Trophoblast cell (in vitro differentiated cells and primary cell): Measurements from ENCODE around the gene DGKD.
A peak's percentile ranks its signal among the peaks of the same experiment; 100 is the strongest.

Source experiments
- DNase-seq, 2 donors: peaks; one replicate each; pipeline ENCODE4 v3.0.0-alpha.2; 2016
- H2AFZ ChIP-seq: 2 replicates; pipeline ENCODE4 v1.6.1; 2013; ENCODE audit warnings: low read length, moderate library complexity, mild to moderate bottlenecking; ENCODE audit not compliant: insufficient read depth, poor library complexity
- H2AK5ac ChIP-seq: 2 replicates; pipeline ENCODE4 v1.6.1; 2013; ENCODE audit warnings: mild to moderate bottlenecking, low read length
- H2BK120ac ChIP-seq: 2 replicates; pipeline ENCODE4 v1.6.1; 2013; ENCODE audit warnings: low read length, mild to moderate bottlenecking, moderate library complexity; ENCODE audit not compliant: insufficient read depth, poor library complexity
- H2BK12ac ChIP-seq: 2 replicates; pipeline ENCODE4 v1.6.1; 2013; ENCODE audit warnings: mild to moderate bottlenecking, low read length, moderate library complexity
- H2BK5ac ChIP-seq: 2 replicates; pipeline ENCODE4 v1.6.1; 2013; ENCODE audit warnings: low read length, low read depth, moderate library complexity, mild to moderate bottlenecking; ENCODE audit not compliant: poor library complexity
- H3K14ac ChIP-seq: 2 replicates; pipeline ENCODE4 v1.6.1; 2013; ENCODE audit warnings: mild to moderate bottlenecking, low read length
- H3K18ac ChIP-seq: 2 replicates; pipeline ENCODE4 v1.6.1; 2013; ENCODE audit warnings: mild to moderate bottlenecking, low read length
- H3K23ac ChIP-seq: 2 replicates; pipeline ENCODE4 v1.6.1; 2013; ENCODE audit warnings: low read length
- H3K27ac ChIP-seq: 2 replicates; pipeline ENCODE4 v1.5.1; 2013; ENCODE audit warnings: low read depth, mild to moderate bottlenecking, inconsistent platforms, low read length, moderate library complexity
- H3K27me3 ChIP-seq: 2 replicates; pipeline ENCODE4 v1.6.1; 2013; ENCODE audit warnings: inconsistent platforms, mild to moderate bottlenecking, low read length, moderate library complexity; ENCODE audit not compliant: insufficient read depth
- H3K36me3 ChIP-seq, 2 experiments: 1 replicate in 1 of 2; 2 replicates in 1 of 2; pipeline ENCODE4 v1.6.1; 2013; ENCODE audit warnings: low read length in 2 of 2, mild to moderate bottlenecking in 2 of 2, moderate library complexity in 1 of 2; ENCODE audit not compliant: insufficient read depth in 2 of 2, control insufficient read depth in 1 of 2
- H3K4ac ChIP-seq: 2 replicates; pipeline ENCODE4 v1.6.1; 2013; ENCODE audit warnings: low read depth, mild to moderate bottlenecking, low read length, moderate library complexity
- H3K4me1 ChIP-seq, 2 experiments: 1 replicate in 1 of 2; 2 replicates in 1 of 2; pipeline ENCODE4 v1.6.1; 2013; ENCODE audit warnings: low read length in 2 of 2, mild to moderate bottlenecking in 2 of 2, moderate library complexity in 1 of 2; ENCODE audit not compliant: insufficient read depth in 2 of 2, control insufficient read depth in 1 of 2
- H3K4me2 ChIP-seq: 2 replicates; pipeline ENCODE4 v1.6.1; 2013; ENCODE audit warnings: inconsistent platforms, mild to moderate bottlenecking, low read length, moderate library complexity
- H3K4me3 ChIP-seq: 2 replicates; pipeline ENCODE4 v1.5.1; 2013; ENCODE audit warnings: mild to moderate bottlenecking, low read depth, low read length, inconsistent platforms
- H3K79me1 ChIP-seq: one replicate; pipeline ENCODE4 v1.6.1; 2013; ENCODE audit warnings: low read length
- H3K79me2 ChIP-seq: 2 replicates; pipeline ENCODE4 v1.6.1; 2013; ENCODE audit warnings: low read length, mild to moderate bottlenecking; ENCODE audit not compliant: control insufficient read depth, insufficient read depth, poor library complexity
- H3K9ac ChIP-seq: 2 replicates; pipeline ENCODE4 v1.6.1; 2013; ENCODE audit warnings: mild to moderate bottlenecking, low read length
- H3K9me3 ChIP-seq: 2 replicates; pipeline ENCODE4 v1.6.1; 2013; ENCODE audit warnings: low read depth, mild to moderate bottlenecking, control low read depth, inconsistent platforms, low read length; ENCODE audit not compliant: insufficient read depth
- H4K12ac ChIP-seq: 2 replicates; pipeline ENCODE4 v1.6.1; 2013; ENCODE audit warnings: low read depth, mild to moderate bottlenecking, low read length, moderate library complexity
- H4K8ac ChIP-seq: 2 replicates; pipeline ENCODE4 v1.6.1; 2013; ENCODE audit warnings: low read depth, mild to moderate bottlenecking, low read length, moderate library complexity
- H4K91ac ChIP-seq: one replicate; pipeline ENCODE4 v1.6.1; 2013; ENCODE audit warnings: low read depth, mild to moderate bottlenecking, low read length, moderate library complexity
- WGBS: extraction: QIAGEN DNeasy Blood & Tissue Kit; methylation state at CpG from one replicate; pipeline ENCODE4 v1.1.7; 2013; ENCODE audit warnings: missing lambda C conversion rate; ENCODE audit not compliant: insufficient read length, insufficient coverage; ENCODE audit errors: extremely low coverage; 5-methylcytosine and 5-hydroxymethylcytosine counted together

DGKD gene

GRCh38 chr2:233449081-233449901, 95.0 kb downstream of the DGKD start:
- Histone ChIP-seq H4K12ac (no peak overlapping the region), H3K79me1 (no peaks in the 10 kb centered on the region), H3K27me3 (no peaks in the 10 kb centered on the region), H3K79me2 (no peaks in the 10 kb centered on the region), H3K4me1 (no peaks in the 10 kb centered on the region), H3K9me3 (peaks cover 1% of the 10 kb centered on the region), H2BK120ac (no peak overlapping the region), H2AK5ac (no peak overlapping the region), H3K36me3 (peaks cover 38 to 46% of the 10 kb centered on the region in 2 experiments), H4K8ac (no peak overlapping the region), H3K23ac (no peak overlapping the region), H3K4ac (no peak overlapping the region), H3K9ac (no peak overlapping the region), H3K14ac (no peak overlapping the region), H2BK12ac (no peak overlapping the region), H3K18ac (no peak overlapping the region), H3K27ac (no peak overlapping the region), H3K4me3 (no peak overlapping the region), H3K4me2 (no peak overlapping the region), H4K91ac (no peak overlapping the region), H2BK5ac (no peak overlapping the region), H2AFZ (no peak overlapping the region)
- no CpG with 5 or more reads among the region's 31 CpGs for WGBS
- DNase-seq, result peak in 1 of 2 donors; percentile 31

GRCh38 chr2:233449921-233450863, 95.9 kb downstream of the DGKD start:
- H3K79me2 ChIP-seq, result no peaks in the 10 kb centered on the region
- WGBS, result no CpG with 5 or more reads among the region's 33 CpGs
- no peak overlapping the region for H2AFZ ChIP-seq

DNA sequence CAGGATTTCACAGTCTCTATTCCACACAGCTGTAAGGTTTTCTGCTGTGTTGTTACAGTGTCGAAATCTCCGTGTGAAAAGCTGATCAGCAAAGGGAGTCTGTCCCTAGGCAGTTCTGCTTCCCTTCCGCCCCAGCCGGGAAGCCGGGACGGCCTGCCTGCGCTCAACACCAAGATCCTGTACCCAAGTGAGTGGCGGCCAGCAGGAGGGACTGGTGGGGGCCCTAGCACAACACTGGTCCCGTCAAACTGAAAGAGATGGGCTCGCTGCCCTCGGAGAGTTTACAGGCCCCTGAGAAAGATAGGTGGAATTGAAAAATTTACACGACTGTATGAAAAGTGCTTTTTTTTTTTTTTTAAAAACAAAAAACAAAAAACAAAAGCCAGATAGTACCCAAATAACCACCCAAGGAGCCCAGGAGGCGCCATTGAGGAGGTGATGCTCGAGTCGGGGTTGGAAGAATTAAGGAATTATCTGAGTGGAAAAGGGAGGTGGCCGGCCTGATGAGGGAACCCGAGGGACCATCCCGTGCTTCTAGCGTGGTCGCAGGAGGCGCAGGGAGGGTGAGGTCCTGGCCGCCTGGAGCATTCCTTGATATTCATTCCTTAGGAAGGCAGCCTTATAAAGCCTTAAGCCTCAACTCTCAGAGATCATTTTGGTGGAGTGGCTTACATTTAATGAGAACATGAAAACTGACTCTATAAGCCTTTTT, 96.7 kb downstream of the DGKD start:
- H3K4me2 ChIP-seq, result no peak overlapping the region
- no peak overlapping the region for H2BK5ac ChIP-seq
- H3K4me3 ChIP-seq, result no peak overlapping the region
- H3K18ac ChIP-seq, result no peak overlapping the region
- no peaks in the 10 kb centered on the region for H3K9me3 ChIP-seq
- H2AFZ ChIP-seq, result no peak overlapping the region
- no peaks in the 10 kb centered on the region for H3K79me1 ChIP-seq
- H2BK12ac ChIP-seq, result no peak overlapping the region
- no peak overlapping the region for H3K14ac ChIP-seq
- no peak overlapping the region for H2AK5ac ChIP-seq
- H3K27me3 ChIP-seq, result no peaks in the 10 kb centered on the region
- no peak overlapping the region for H3K23ac ChIP-seq
- peaks cover 39 to 46% of the 10 kb centered on the region in 2 experiments for H3K36me3 ChIP-seq
- H3K4me1 ChIP-seq, result no peaks in the 10 kb centered on the region
- no peak overlapping the region for H4K91ac ChIP-seq
- no peak for DNase-seq
- no CpG with 5 or more reads among the region's 22 CpGs for WGBS
- no peak overlapping the region for H4K12ac ChIP-seq
- no peak overlapping the region for H4K8ac ChIP-seq
- no peak overlapping the region for H3K4ac ChIP-seq
- H3K79me2 ChIP-seq, result no peaks in the 10 kb centered on the region
- no peak overlapping the region for H3K9ac ChIP-seq
- no peak overlapping the region for H2BK120ac ChIP-seq
- H3K27ac ChIP-seq, result no peak overlapping the region

More at GRCh38 chr2:233449921-233450863, 95.9 kb downstream of the DGKD start:
- Histone ChIP-seq H3K27ac (no peak overlapping the region), H2BK120ac (no peak overlapping the region), H3K79me1 (no peaks in the 10 kb centered on the region), H3K27me3 (no peaks in the 10 kb centered on the region), H2AK5ac (no peak overlapping the region), H4K91ac (no peak overlapping the region), H3K14ac (no peak overlapping the region), H3K18ac (no peak overlapping the region), H3K36me3 (peaks cover 39 to 52% of the 10 kb centered on the region in 2 experiments), H3K9me3 (peaks cover under 1% of the 10 kb centered on the region), H3K9ac (no peak overlapping the region), H3K4me1 (no peaks in the 10 kb centered on the region), H3K4me2 (no peak overlapping the region), H2BK12ac (no peak overlapping the region), H4K8ac (no peak overlapping the region), H3K4me3 (no peak overlapping the region), H2BK5ac (no peak overlapping the region), H4K12ac (no peak overlapping the region), H3K4ac (no peak overlapping the region), H3K23ac (no peak overlapping the region)
- no peak for DNase-seq

DNA sequence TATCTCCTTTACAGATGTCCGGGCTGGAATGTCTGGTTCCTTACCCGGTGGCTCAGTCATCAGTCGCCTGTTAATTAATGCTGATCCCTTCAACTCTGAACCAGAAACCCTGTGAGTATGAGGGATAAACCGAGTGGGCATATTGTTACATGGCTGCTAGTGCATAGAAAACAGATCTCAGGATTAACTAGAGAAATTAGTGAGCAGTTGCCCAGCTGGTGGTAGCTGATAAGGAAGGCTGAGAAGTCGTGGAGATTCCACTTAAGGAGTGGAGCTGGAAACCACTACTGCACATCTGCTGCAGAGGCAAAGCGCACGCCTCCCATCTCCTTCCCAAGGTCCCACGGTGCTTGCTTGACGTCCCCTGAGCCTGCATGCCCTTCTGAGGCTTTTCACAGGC, 97.7 kb downstream of the DGKD start:
- Histone ChIP-seq H3K4me3 (no peak overlapping the region), H3K4me2 (no peak overlapping the region), H2BK5ac (no peak overlapping the region), H3K27me3 (no peaks in the 10 kb centered on the region), H3K79me1 (no peaks in the 10 kb centered on the region), H4K8ac (no peak overlapping the region), H2BK12ac (no peak overlapping the region), H3K23ac (no peak overlapping the region), H3K18ac (no peak overlapping the region), H3K4ac (no peak overlapping the region), H3K9me3 (no peaks in the 10 kb centered on the region), H3K14ac (no peak overlapping the region), H3K9ac (no peak overlapping the region), H3K27ac (no peak overlapping the region), H3K4me1 (no peaks in the 10 kb centered on the region), H2AFZ (no peak overlapping the region), H4K12ac (no peak overlapping the region), H3K79me2 (no peaks in the 10 kb centered on the region), H2AK5ac (no peak overlapping the region), H2BK120ac (no peak overlapping the region), H3K36me3 (peaks cover 36 to 42% of the 10 kb centered on the region in 2 experiments), H4K91ac (no peak overlapping the region)
- WGBS, result no CpG with 5 or more reads among the region's 9 CpGs
- DNase-seq, result no peak
